GM18502 (cell line): Measurements from ENCODE around the gene DOK3.

Experiments
- ATAC-seq: cut with Tn5 transposase; IDR thresholded peaks from one replicate; pipeline ENCODE4 v1.9.1; 2021; ENCODE audit warnings: mild to moderate bottlenecking; ENCODE audit not compliant: unreplicated experiment, poor library complexity

Gene DOK3

DNA sequence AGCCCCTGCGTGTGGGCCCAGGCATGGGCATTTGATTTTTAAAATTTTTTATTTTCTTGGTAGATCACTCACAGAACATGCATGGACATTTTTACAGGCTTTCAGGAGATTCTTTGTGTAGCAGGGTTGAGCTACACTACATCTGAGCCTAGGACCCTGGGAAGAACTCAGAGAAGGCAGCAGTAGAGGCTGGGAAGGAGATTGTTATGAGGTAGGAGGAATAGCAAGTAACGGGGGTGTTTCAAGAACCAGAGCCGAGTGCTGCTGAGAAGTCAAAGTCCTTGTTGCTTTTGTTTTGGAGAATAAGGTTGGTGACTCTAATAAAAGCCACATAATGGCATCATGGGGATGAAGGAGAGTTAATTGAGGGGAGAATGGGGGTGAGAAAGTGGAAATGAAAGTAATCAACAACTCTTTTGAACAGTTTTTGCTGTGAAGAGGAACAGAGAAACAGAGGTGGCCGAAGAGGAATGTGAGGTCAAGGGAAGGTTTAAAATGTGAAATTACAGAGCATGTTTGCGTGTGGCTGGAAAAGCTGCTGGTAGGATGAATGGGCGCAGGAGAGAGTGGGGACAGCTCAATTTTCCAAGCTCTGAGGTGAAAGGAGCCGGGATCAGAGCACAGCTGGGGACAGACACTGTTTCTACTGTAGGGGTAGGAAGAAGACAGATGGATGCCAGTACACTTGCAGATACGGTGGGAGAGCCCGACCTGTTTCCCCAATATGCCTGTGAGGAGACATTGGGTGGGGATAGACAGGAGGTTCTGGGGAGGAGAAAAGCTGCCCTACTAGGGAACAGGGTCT lies 7.5 kb downstream of the DOK3 start:
- ATAC-seq = no peak

- no peak for ATAC-seq
These were observed 8.7 kb downstream of the DOK3 start for GRCh38 chr5:177500685-177501522.

- no peak for ATAC-seq
These were observed 9.8 kb downstream of the DOK3 start for GRCh38 chr5:177499842-177500241.

- ATAC-seq = peak; percentile 12
These were observed 11.4 kb downstream of the DOK3 start for GRCh38 chr5:177498013-177498787.

- peak; percentile 78 for ATAC-seq
These were observed 12.2 kb downstream of the DOK3 start, which contains the start of gene PDLIM7 for GRCh38 chr5:177497292-177498012. PDLIM7 (minus strand) TSS chr5:177497604; CDS start chr5:177496512, 1,092 bp downstream.

GRCh38 chr5:177496727-177497291 lies 12.8 kb downstream of the DOK3 start:
- ATAC-seq = no peak

- no peak for ATAC-seq
These were observed 13.4 kb downstream of the DOK3 start for GRCh38 chr5:177496070-177496726.

GRCh38 chr5:177495243-177496060 lies 14.2 kb downstream of the DOK3 start:
- ATAC-seq = no peak

DNA sequence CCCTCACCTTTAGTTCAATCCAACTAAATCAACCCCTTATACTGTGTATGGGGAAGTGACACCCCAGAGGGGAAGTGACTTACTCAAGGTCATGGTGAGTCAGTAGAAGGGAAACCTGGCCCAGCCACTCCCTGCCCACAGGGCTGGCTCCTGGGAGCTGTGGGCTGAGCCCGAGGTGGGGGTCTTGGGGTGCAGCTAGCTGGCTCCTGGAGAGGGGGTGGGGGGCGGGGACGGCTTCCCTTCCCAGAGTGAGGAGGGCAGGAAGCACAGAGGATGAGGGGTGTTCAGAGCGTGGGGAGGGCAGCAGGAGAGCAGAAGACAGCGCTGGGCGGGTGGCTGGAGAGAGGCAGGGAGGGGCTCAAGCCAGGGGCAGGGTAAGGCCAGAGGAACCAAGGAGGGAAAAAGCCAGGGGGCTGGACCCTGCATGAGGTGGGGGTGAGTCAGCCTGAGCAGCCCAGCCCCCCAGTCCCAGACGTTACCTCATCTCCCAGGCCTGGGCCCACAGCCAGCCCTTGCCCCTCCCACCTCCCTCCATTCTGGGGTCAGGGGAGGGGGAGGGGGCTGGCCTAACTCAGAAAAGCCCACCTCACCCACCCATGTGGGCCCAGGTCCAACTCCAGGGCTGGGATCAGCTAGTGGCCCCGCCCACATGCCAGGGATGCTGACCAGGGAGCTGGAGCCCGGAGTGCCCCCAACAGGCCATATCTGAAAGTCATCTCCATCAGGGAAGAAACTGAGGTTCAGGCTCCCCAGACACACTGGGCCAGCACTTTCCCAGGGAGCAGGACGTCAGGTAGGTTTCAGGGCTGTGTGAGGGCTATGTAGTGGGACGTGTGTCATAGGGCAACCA lies 15.1 kb downstream of the DOK3 start:
- no peak for ATAC-seq

GRCh38 chr5:177493795-177494345 lies 15.8 kb downstream of the DOK3 start:
- ATAC-seq = no peak

DNA sequence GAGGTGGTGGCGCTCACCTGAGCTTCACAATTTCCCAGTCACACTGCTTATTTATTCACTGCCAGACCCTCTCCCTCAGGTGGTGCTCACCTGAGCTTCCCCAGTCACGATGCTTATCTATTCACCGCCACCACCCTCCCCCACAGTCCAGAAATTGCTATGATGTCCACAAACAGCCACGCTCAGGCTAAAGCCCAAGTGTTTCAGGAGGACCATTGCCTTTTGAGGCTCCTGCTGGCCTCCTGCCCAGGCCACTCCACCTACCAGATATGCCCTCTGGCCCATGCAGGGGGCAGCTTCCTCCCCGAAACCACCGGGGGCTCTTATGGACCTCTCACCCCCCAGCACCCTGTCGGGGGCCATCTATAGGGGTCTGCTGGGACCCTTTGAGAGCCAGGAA lies 16.8 kb downstream of the DOK3 start:
- ATAC-seq = no peak

DNA sequence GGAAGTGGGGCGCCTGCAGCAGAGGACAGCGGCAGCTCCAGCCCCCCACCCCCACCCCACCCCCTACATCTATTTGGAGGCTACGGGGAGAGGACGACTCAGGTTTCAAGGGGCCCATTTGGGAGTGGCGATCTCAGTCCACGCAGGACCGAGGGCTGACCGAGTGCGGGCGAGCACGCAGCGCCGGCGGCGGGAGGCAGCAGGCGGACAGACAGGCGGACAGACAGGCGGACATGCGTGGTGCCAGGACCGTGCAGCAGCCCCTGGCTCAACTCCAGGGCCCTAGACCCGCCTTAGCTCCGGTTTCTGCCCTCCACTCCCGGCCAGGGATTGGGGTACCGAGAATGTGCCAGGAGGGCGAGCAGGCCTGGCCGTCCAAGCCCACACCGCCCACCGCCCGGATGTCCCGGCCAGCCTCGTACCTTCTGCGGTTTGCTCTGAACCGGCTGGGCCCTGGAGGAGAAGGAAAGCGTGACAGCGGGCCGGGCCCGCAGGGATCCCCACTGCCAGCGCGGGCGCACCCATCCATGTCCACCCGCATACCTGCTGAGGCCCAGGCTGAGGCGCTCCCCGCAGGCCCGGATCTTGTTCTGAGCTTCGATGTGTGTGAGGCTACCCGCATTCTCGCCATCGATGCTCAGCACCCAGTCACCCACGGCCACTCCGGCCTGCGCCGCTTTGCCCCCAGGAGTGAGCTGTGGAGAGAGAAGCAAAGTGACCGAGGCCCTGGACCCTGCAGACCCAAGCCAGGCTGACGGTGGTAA lies 17.5 kb downstream of the DOK3 start:
- no peak for ATAC-seq

DNA sequence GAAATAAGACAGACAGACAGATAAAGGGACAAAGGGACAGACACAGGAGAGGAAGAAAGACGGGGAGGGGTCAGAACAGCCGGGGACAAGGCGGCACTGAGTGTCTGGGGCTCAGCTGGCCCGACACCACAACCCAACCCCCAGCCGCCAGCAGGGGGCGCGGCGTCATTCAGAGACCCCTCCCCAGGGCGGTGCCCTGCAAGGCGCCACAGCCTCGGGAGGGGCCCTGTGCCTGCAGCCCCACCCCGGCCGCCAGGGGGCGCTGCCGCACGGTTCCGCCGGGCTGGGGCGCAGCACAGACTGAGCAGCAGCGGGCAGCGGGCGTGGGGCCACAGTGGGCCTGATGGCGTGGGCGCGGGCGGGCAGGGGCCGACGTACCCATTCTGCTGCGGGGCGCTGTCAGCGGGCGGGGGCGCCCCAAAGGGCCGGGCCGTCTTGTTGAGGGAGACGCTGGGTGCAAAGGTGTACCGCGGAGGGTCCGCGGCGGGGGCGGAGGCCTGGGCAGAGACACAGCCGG lies 18.1 kb downstream of the DOK3 start:
- peak; percentile 63 for ATAC-seq

GRCh38 chr5:177490992-177491391 lies 18.6 kb downstream of the DOK3 start:
- no peak for ATAC-seq

DNA sequence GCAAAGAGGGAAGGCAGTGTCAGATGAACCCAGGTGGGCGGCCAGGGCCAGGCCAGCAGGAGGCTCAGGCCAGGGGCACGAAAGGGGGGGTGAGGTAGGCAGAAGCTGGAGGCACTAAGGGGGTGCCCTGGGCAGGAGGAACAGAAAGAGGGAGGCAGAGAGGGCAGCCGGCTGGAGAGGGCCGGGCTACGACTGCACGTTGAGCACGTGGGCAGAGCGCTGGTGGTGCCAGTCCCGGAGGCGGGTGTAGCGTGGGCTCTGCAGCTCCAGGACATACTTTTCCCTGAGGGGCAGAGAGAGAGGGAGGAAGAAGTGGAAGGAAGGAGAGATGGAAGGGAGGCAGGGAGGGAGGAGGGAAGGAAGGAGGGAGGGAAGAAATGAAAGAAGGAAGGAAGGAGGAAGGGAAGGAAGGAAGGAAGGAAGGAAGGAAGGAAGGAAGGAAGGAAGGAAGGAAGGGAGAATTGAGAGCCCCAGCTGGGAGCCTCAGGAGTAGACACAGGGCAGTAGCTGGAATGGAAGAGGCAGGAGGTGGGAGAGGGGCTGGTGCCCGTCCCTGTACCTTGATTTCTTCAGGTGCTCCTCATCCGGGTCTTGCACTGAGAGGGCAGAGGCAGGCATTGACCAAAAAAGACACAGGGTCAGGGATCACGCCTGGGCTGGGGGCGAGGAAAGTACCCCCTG lies 19.2 kb downstream of the DOK3 start:
- no peak for ATAC-seq
